GM18858 (cell line): ENCODE results near the gene GPR107.

Source experiments
- ATAC-seq: cut with Tn5 transposase; IDR thresholded peaks from one replicate; pipeline ENCODE4 v1.9.1; 2021; ENCODE audit not compliant: unreplicated experiment

GPR107 gene

GRCh38 chr9:130053109-130053503, 600 bp upstream of the GPR107 start:
- ATAC-seq: no peak

- ATAC-seq: no peak
These were observed 650 bp downstream of the GPR107 start for GRCh38 chr9:130054325-130054786.

GRCh38 chr9:130054820-130055219, 1.1 kb downstream of the GPR107 start:
- ATAC-seq: no peak

- no peak for ATAC-seq
These were observed 4.4 kb downstream of the GPR107 start for GRCh38 chr9:130058154-130058553.

- ATAC-seq: no peak
These were observed 5.2 kb downstream of the GPR107 start for GRCh38 chr9:130058887-130059286.

- ATAC-seq: no peak
These were observed 6.6 kb downstream of the GPR107 start for GRCh38 chr9:130060296-130060695.

- no peak for ATAC-seq
These were observed 9.0 kb downstream of the GPR107 start for GRCh38 chr9:130062750-130063149.

GRCh38 chr9:130064621-130065020, 10.9 kb downstream of the GPR107 start:
- no peak for ATAC-seq

GRCh38 chr9:130069048-130069447, 15.3 kb downstream of the GPR107 start:
- ATAC-seq: no peak

- no peak for ATAC-seq
These were observed 19.0 kb downstream of the GPR107 start for GRCh38 chr9:130072515-130073235.

- ATAC-seq: no peak
These were observed 19.7 kb downstream of the GPR107 start for GRCh38 chr9:130073373-130073772.

GRCh38 chr9:130078547-130078946, 24.8 kb downstream of the GPR107 start:
- no peak for ATAC-seq

GRCh38 chr9:130084337-130084736, 30.6 kb downstream of the GPR107 start:
- ATAC-seq: no peak

GRCh38 chr9:130088051-130088450, 34.3 kb downstream of the GPR107 start:
- ATAC-seq: no peak

GRCh38 chr9:130089141-130089540, 35.4 kb downstream of the GPR107 start:
- no peak for ATAC-seq

- no peak for ATAC-seq
These were observed 37.2 kb downstream of the GPR107 start for GRCh38 chr9:130090915-130091314.

GRCh38 chr9:130092910-130093309, 39.2 kb downstream of the GPR107 start:
- no peak for ATAC-seq

GRCh38 chr9:130095872-130096271, 42.2 kb downstream of the GPR107 start:
- ATAC-seq: no peak

- ATAC-seq: no peak
These were observed 47.0 kb downstream of the GPR107 start for GRCh38 chr9:130100681-130101080.

- no peak for ATAC-seq
These were observed 48.2 kb downstream of the GPR107 start for GRCh38 chr9:130101915-130102314.

GRCh38 chr9:130104491-130105193, 50.9 kb downstream of the GPR107 start:
- ATAC-seq: no peak

- no peak for ATAC-seq
These were observed 53.1 kb downstream of the GPR107 start for GRCh38 chr9:130106860-130107233.
